Fibroblast of villous mesenchyme (primary cell): ENCODE results near the gene ITCH. TPM values are rescaled to one million over a fixed set of nuclear protein-coding genes. Genes with fewer than 3 reads are reported as not detected.
"Not testable (repeated sequence)": the region's sequence is repeated elsewhere in the genome, so short reads cannot be mapped to it uniquely, and the experiment has no call there.

Source experiments
- DNase-seq: peaks from one replicate; pipeline ENCODE4 v3.0.0-alpha.2; 2010; ENCODE audit warnings: low read depth
- H3K4me3 ChIP-seq: 2 replicates; pipeline ENCODE4 v1.5.1; 2011; ENCODE audit warnings: low read depth, mild to moderate bottlenecking, low read length
- total RNA-seq: library from RNA; depleted of rRNA; stranded (reverse); fragments of >200 nt; gene quantifications from 2 replicates; pipeline ENCODE4 v1.2.3, GENCODE V29; 2012
- TF ChIP-seq, protein P1 (sequence below): IDR thresholded peaks from 2 replicates; pipeline ENCODE4 v1.5.1; 2012; ENCODE audit warnings: low read depth, mild to moderate bottlenecking, low read length; ENCODE audit not compliant: insufficient read depth

The ITCH gene
- total RNA-seq, 1 donor, result 88.9 TPM

DNA sequence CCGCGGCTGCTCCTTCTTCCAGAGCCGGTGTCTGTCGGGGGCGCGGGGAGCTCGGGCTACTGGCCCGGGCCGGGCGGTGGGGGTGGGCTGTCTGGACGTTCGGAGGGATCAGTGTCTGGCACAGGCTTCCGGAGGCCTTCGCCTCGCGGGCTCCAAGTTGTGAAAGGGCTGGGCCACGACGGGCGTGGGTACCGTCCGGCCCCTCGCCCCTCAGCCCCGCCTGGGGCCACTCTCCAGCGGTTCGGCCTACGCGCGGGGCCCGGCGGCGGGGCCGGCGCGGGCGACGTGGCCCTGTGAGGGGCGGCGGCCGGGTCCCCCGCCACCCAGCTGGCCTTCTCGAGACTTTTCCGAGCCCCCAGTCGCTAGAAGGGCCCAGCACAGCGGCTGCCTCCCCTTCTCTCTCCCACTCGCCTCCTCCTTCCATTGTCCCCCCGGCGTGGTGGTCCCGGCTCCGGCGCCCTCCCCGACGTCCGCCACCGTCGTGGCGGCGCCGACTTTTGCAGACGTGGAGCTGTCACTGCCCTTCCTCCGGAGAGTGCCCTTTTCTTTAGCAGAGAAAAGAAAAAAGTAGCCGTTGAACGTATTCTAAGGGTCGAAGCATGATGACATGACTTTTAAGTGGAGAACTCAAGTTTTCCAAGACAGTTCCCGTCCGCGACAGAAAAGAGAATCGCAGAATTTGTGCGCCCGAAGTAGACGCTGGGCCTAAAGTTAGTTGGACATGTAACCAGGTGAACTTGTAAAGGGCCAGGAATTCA, 571 bp downstream of the ITCH start:
- TF ChIP-seq, protein P1, sequence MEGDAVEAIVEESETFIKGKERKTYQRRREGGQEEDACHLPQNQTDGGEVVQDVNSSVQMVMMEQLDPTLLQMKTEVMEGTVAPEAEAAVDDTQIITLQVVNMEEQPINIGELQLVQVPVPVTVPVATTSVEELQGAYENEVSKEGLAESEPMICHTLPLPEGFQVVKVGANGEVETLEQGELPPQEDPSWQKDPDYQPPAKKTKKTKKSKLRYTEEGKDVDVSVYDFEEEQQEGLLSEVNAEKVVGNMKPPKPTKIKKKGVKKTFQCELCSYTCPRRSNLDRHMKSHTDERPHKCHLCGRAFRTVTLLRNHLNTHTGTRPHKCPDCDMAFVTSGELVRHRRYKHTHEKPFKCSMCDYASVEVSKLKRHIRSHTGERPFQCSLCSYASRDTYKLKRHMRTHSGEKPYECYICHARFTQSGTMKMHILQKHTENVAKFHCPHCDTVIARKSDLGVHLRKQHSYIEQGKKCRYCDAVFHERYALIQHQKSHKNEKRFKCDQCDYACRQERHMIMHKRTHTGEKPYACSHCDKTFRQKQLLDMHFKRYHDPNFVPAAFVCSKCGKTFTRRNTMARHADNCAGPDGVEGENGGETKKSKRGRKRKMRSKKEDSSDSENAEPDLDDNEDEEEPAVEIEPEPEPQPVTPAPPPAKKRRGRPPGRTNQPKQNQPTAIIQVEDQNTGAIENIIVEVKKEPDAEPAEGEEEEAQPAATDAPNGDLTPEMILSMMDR, result no peak
- H3K4me3 ChIP-seq, result peak overlapping the region; percentile 89
- DNase-seq, result peak; percentile 66

DNA sequence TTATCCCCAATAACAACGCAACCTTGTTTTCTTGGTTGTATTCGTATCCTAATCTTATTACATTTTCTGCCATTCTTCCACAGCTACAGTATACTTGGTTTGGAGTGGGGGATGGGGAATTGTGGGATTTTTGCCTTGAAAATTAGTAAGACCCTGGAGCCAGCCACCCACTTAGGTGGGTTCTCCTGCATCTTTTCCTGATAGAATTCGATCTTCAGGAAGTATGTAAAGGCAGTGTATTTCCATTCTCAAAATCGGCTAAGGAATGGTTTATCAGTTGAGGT, 1.1 kb downstream of the ITCH start:
- DNase-seq, result no peak
- H3K4me3 ChIP-seq, result peak overlapping the region; percentile 89
- TF ChIP-seq, protein P1, result no peak

DNA sequence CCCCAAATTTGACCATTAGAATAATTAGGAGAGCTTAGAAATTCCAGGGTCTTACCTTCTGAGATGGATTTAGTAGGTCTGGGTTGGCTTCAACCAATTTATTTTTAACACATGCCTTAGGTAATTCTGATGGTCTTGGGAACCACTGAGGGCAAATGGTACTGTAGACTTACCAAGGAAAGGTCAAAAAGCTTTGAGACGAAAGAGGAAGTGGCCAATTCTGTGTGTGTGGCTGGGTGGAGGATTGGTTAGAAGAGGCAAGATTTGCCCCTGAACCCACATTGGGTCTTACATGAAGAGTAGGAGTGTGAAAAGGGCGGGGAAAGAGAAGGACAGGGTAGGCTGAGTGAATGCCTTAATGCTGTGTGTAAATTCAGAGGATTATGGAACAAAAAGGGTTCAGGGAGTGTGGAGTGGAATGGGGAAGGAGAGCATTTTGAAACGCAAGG, 2.7 kb downstream of the ITCH start:
- DNase-seq, result no peak
- TF ChIP-seq, protein P1, result no peak
- H3K4me3 ChIP-seq, result no peak overlapping the region

DNA sequence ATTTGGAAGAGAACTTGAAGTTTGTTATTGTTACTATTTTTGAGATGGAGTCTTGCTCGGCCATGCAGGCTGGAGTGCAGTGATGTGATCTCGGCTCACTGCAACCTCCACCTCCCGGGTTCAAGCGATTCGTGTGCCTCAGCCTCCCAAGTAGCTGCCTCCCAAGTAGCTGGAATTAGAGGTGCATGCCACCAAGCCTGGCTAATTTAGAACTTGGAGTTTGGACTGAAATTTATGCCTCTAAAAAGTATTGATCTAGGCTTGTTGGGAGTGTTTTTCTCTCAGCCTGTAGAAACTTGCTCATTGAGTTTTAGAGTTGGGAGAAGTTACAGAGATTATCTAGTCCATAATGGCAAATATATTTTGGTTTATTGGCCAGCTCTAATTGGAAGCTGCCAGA, 4.1 kb downstream of the ITCH start:
- DNase-seq, result no peak
- H3K4me3 ChIP-seq, result no peak overlapping the region
- TF ChIP-seq, protein P1, result no peak

DNA sequence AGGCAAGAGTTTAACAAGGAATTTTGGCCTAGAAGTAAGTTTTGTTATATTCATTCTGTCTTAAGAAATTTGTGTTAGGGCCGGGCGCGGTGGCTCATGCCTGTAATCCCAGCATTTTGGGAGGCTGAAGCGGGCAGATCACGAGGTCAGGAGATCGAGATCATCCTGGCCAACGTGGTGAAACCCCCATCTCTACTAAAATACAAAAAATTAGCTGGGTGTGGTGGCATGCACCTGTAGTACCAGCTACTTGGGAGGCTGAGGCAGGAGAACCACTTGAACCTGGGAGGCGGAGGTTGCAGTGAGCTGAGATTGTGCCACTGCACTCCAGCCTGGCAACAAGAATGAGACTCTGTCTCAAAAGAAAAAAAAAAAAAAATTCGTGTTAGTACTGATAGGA, 4.8 kb downstream of the ITCH start:
- H3K4me3 ChIP-seq, DNase-seq: not testable (repeated sequence)

DNA sequence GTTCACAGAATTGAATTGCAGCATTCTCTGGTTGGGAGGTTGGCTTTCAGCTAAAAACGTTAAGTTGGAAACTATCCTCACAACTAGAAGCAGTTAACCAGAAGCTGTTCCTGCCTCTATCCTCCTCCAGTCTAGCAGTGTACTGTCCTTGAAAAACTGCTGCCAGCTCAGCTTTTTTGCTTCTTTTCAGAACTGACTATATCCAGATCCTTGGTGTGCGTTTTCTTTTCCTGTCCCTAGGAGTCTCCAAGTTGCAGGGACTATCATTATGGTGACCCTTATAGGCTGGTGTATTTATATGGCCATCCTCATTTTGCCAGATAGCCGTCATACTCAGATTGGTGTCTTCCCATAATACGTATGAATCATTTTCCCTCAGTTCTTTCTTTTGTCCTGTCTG, 5.5 kb downstream of the ITCH start:
- no peak for DNase-seq
- TF ChIP-seq, protein P1, result no peak
- H3K4me3 ChIP-seq, result no peak overlapping the region

DNA sequence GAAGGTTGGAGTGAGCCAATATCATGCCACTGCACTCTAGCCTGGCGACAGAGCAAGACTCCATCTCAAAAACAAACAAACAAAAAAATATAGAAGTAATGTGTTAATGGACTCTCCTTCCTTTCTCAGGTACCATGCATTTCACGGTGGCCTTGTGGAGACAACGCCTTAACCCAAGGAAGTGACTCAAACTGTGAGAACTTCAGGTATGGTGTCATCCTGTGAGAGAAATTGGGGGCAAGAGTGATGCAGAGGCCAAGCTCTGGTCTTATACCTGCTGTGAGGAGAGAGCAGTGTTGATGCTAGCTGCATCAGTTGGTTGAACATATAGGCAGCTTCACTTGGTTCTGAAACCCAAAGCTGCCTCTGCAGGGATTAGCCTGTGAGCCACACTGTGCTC, 6.2 kb downstream of the ITCH start:
- no peak overlapping the region for H3K4me3 ChIP-seq
- no peak for DNase-seq
- TF ChIP-seq, protein P1, result no peak
